Measurements from ENCODE around the gene PCDH9.

Gene PCDH9

GRCh38 chr13:67229481-67230403 lies at the start of gene PCDH9:
TSS of gene PCDH9 (minus strand) at chr13:67230336. CDS start at chr13:67228440, 1,896 bp downstream.
- peak; percentile 57 for DNase-seq

GRCh38 chr13:67278235-67278634 lies 48.1 kb upstream of the PCDH9 start:
- DNase-seq: no peak

GRCh38 chr13:67277581-67277980 lies 47.4 kb upstream of the PCDH9 start:
- no peak for DNase-seq

GRCh38 chr13:67275351-67275960 lies 45.3 kb upstream of the PCDH9 start:
- no peak for DNase-seq

GRCh38 chr13:67273001-67273400 lies 42.9 kb upstream of the PCDH9 start:
- no peak for DNase-seq

GRCh38 chr13:67267136-67267535 lies 37.0 kb upstream of the PCDH9 start:
- no peak for DNase-seq

GRCh38 chr13:67259208-67259607 lies 29.1 kb upstream of the PCDH9 start:
- DNase-seq: no peak

GRCh38 chr13:67258482-67258881 lies 28.3 kb upstream of the PCDH9 start:
- no peak for DNase-seq

GRCh38 chr13:67238861-67239260 lies 8.7 kb upstream of the PCDH9 start:
- DNase-seq: no peak

GRCh38 chr13:67238277-67238859 lies 8.2 kb upstream of the PCDH9 start:
- DNase-seq: peak; percentile 58

- no peak for DNase-seq
Observed at GRCh38 chr13:67235265-67235664, 5.1 kb upstream of the PCDH9 start.

GRCh38 chr13:67232384-67232783 lies 2.2 kb upstream of the PCDH9 start:
- no peak for DNase-seq

GRCh38 chr13:67231289-67232000 lies 1.3 kb upstream of the PCDH9 start:
- DNase-seq: peak; percentile 42

- peak; percentile 98 for DNase-seq
Observed at GRCh38 chr13:67230404-67231288, 510 bp upstream of the PCDH9 start.

- DNase-seq: no peak
Observed at GRCh38 chr13:67228916-67229315, 1.2 kb downstream of the PCDH9 start.

GRCh38 chr13:67228031-67228430 lies 2.1 kb downstream of the PCDH9 start:
- DNase-seq: no peak

GRCh38 chr13:67227131-67227983 lies 2.8 kb downstream of the PCDH9 start:
- DNase-seq: no peak

- DNase-seq: no peak
Observed at GRCh38 chr13:67226696-67227095, 3.4 kb downstream of the PCDH9 start.

- DNase-seq: no peak
Observed at GRCh38 chr13:67225252-67226159, 4.6 kb downstream of the PCDH9 start.
